NCI-H128 (cell line): ENCODE results near the gene PHF2.

Experiments used
- DNase-seq: peaks from one replicate; lab custom pipeline; 2025; ENCODE audit not compliant: unreplicated experiment; lab: John Stamatoyannopoulos, UW

Gene PHF2

GRCh38 chr9:93697352-93698139, 121.2 kb downstream of the PHF2 start:
- DNase-seq: peak; percentile 97

DNA sequence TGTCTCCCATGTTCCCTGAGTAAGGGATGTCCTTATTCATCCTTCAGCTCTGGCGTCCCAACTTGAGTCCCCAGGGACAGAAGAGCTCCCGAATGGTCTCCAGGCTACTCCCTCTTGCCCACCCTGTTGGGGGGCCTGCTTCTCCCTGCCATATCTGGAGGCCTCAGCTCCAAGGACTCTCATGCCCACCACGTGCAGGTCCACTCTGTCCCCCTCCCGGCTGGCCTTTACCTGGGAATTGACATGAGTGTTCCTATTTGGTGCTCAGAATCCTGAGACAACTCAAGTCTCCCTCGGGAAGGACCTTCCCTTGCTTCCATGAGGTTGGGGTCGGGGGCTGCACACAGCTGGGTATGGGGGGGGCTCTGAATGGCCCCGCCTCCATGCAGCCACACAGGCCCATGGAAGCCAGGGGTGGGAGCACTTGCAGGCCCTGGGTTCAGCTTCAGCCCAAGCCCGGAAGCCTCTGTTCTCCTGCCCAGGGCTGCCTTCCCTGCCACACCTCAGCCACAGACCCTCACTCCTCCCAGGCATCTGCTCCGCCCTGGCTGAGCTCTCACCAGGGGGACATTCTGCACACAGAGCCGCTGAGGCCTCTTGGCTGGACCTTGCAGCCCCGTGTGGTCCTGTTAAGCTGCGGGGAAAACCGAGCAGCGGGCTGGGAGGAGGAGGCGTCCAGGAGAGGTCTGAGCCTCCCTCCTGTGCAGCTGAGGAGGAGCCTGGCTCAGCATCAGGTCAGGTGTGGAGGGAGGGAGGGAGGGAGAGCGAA, 121.9 kb downstream of the PHF2 start:
- DNase-seq: no peak

- no peak for DNase-seq
Measured at GRCh38 chr9:93699650-93700049, 123.3 kb downstream of the PHF2 start.

- DNase-seq: no peak
Measured at GRCh38 chr9:93701494-93702218, 125.3 kb downstream of the PHF2 start.

- no peak for DNase-seq
Measured at GRCh38 chr9:93702261-93702660, 125.9 kb downstream of the PHF2 start.

- no peak for DNase-seq
Measured at GRCh38 chr9:93708289-93708986, 132.1 kb downstream of the PHF2 start.

DNA sequence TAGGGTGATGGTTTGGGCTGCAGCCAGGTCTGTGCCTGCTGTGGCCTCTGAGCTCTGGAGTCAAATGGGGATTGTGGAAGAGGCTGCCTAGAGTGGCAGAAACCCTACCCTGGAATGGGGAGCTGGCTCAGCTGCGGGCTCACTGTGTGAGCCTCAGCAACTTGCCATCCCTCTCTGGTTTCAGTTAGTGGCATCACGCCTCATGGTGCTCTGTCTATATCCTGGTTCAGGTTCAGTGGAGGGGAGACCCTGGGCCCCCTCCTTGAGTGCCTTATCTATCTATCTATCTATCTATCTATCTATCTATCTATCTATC, 132.6 kb downstream of the PHF2 start:
- DNase-seq: no peak

DNA sequence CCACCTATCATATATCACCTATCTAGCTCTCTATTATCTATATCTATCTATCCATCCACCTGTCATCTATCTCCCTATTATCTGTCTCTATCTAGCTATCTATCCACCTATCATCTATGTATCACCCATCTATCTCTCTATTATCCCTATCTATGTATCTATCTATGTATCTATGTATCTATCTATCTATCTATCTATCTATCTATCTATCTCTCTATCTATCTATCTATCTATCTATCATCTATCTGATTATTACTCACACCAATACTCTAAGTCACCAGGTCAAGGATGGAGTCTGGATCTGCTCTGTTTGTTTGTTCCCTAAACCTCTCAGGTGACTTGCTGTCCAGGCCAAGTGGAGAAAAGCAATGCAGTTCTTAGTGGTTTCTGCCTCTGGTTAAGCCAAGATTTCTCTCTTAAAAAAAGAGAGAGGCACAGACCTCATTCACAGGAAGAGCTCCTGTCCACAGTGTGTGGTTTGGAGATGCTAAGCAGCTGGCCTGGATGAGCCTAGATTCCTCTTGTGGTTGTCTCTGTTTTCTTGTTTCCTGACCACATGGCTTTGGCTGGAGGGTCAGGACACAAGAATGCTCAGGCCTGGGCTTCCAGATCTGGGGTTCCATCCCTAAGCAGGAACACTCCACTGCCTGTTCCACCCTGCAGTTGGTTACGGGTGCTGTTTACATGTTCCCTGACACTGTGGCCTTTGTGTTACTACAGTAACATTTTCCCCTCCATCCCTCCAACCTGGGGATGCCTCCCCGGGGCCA, 133.4 kb downstream of the PHF2 start:
- DNase-seq: no peak

GRCh38 chr9:93710370-93710723, 134.0 kb downstream of the PHF2 start:
- DNase-seq: no peak

DNA sequence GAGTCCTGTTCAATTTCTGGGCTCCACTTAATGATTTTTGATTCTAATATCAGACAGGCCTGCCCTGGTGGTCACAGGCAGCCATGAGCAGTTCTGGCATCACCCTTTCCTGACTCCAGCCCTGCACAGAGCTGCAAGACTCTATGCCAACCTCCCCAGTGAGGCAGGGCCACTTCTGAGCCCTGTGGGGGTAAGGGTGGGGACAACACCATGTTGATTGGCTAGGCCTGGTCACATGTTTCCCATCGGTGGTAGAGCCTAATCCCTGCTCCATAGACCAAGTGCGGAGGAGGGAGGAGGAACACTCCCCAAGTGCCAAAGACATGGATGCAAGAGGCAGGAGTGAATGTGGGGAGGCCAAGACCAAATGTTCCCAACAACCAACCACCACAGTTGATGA, 134.6 kb downstream of the PHF2 start:
- DNase-seq: no peak

GRCh38 chr9:93712896-93713295, 136.5 kb downstream of the PHF2 start:
- DNase-seq: no peak

GRCh38 chr9:93713716-93714115, 137.3 kb downstream of the PHF2 start:
- no peak for DNase-seq

GRCh38 chr9:93721417-93721965, 145.1 kb downstream of the PHF2 start:
- no peak for DNase-seq

- no peak for DNase-seq
Measured at GRCh38 chr9:93724852-93725251, 148.5 kb downstream of the PHF2 start.

GRCh38 chr9:93725382-93725781, 149.0 kb downstream of the PHF2 start:
- DNase-seq: no peak

DNA sequence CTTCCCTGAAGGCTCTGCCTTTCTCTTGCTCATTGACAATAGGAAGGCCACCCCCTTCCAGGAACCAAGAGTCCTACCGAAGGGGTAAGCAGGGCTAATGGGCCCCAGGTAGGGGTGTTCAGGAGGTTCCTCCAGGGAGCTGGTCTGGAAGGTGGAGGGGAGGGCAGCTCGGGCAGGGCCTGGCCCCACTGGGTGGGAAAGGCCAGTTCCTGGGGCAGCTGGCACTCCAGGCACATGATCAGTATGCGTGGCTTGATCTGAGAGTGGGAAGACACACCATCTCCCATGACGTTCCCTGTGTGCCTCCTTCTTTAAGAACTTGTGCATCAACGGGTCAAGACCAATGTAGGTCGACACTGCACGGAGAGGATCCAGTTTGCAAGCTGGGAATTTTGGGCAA, 149.8 kb downstream of the PHF2 start:
- DNase-seq: no peak
